HG03097 (cell line): ENCODE results near the gene PROX2.

Experiments
- ATAC-seq: cut with Tn5 transposase; IDR thresholded peaks from one replicate; pipeline ENCODE4 v1.9.1; 2021; ENCODE audit not compliant: unreplicated experiment, low FRiP score

The PROX2 gene

GRCh38 chr14:74881431-74882102, 5.6 kb upstream of the PROX2 start, which contains the start of gene DLST:
Gene DLST (plus strand): TSS chr14:74881916. CDS start chr14:74881954, 38 bp downstream.
- ATAC-seq, result peak; percentile 80

- ATAC-seq, result no peak
Measured at GRCh38 chr14:74879427-74880182, 3.7 kb upstream of the PROX2 start.

- ATAC-seq, result no peak
Measured at GRCh38 chr14:74875204-74875603, 741 bp downstream of the PROX2 start.

DNA sequence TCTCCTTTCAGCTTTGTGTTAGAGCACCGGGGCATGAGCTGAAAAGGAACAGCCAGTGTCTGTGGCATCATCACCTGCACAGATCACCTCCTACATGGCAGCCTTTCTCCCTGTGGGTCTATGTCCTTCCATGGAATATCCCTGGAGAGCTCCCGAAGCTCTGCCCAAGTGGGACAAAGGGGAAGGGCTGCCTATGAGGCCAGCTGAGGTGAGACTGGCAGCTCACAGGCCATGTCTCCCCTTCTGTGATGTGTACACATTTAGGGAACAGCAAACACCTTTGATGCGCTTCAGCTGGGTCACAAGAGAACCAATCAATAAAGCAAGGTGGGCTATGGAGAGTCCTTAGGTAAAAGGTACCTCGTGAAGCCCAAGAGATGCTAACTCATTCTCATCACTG, 4.1 kb downstream of the PROX2 start:
- ATAC-seq, result no peak

DNA sequence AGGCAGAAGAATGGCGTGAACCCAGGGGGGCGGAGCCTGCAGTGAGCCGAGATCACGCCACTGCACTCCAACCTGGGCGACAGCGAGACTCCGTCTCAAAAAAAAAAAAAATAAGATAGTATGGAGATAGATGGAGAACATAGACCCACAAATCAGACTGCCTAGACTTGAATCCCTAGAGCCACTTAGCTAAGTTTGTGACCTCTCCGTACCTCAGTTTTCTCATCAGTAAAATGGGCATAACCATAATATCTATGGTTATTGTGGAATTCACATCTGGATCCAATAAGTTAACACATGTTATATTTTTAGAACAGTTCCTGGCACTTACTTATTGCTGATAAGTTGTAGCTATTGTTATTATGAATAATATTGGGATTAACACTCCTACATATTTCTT, 7.2 kb downstream of the PROX2 start:
- no peak for ATAC-seq

GRCh38 chr14:74867673-74868072, 8.3 kb downstream of the PROX2 start:
- no peak for ATAC-seq

DNA sequence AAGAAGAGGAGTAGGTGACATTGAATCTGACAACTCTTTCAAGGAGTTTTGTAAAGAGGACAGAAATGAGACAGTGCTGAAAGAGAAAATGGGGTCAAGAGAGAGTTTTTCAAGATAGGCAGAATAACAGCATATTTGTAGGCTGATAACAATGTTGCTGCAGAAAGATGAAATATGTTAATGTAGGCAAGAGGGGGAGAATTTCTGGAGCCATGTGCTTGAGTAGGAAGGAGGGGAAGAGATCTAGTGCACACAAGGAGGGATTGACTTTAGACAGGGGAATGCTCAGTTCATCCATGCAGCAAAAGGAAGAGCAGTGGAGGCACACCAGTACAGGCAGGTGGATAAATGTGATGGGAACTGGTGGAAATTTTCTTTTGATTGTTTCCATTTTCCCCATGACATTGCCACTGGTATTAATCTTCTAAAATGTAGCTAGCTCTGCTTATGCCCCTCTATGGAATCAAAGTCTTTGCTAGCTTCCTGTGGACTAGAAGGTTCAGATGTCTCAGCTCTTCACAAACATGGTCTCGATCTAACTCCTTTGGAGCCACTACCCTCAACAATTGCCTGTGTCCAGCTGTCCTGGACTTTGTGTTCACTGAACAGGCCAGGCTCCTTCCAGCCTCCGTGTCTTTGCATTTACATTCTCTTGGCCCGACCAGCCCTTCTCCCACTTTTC, 9.1 kb downstream of the PROX2 start:
- ATAC-seq, result no peak

- ATAC-seq, result no peak
Measured at GRCh38 chr14:74865156-74865555, 10.8 kb downstream of the PROX2 start.

- no peak for ATAC-seq
Measured at GRCh38 chr14:74864198-74864597, 11.7 kb downstream of the PROX2 start.

DNA sequence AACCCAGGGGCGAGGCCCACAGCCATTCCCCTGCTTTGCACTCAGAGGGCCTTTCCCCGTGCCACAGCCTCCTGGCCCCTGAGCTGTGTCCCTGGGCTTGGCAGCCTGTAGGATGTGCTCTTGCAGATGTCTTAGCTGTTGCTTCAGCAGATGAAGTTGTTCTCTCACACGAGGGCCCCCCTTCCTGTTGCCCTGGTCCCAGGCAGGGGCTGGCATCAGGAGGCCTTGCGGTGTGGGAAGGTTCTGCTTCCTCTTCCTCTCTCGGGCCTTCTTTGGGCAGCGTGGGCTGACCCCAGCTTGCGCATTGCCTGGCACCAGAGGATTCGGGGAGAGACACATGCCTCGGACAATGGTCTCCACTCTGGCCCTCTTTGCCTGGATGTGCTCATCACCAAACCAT, 12.7 kb downstream of the PROX2 start:
- ATAC-seq, result no peak

DNA sequence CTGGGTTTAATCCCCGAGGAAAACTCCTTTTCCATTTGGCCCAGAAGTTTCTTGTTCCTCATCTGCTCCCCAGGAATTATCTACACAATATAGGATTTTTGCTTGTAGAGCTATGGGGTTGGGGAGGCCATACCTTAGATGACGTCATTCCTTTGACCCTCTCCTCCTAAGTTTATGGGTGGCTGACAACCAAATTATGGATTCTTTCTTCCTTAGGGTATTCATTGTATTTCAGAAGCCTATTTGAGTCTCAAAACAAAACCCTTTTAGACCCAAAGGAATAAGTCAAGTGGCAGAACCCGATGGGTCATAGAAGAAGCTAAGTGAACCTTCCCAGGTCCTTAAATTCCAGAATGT, 14.2 kb downstream of the PROX2 start:
- no peak for ATAC-seq

DNA sequence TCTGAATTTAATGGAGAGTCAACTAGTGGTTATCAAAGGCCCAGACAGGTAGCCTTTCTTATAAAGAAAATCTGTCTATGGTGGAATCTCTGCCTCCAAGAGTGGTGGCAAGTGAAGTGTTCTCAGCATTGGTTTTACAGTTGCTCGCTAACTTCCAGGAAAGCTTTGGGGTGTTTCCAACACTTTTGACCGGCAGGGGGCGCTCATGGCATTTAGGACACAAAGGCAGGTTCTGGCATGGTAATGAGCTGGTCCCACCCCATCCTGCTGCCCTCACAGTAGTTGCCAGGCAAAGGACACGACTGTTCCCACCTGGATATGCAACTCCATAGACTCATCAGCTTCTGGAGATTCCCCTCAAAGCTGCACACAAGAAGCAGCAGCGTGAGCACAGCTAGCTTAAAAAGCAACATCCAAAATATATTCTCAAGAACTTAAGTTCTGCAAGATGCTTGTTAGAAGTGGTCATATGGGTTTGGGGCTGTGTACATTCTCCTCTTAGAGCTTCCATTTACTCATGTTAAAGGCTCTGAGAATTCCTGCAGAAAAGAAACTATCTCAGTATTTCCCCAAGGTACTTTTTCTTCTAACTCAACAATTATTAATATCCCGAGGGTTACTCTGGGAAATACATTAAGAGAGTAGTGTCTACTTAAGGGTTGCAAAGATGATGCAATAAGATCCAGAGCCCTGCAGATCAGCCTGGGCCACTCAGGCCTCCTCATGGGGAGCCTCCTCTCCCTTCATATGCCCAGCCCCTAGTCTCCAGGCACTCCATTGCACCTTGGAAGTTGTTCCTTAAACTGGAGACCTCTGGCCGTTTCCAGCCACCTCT, 14.8 kb downstream of the PROX2 start:
- ATAC-seq, result no peak

DNA sequence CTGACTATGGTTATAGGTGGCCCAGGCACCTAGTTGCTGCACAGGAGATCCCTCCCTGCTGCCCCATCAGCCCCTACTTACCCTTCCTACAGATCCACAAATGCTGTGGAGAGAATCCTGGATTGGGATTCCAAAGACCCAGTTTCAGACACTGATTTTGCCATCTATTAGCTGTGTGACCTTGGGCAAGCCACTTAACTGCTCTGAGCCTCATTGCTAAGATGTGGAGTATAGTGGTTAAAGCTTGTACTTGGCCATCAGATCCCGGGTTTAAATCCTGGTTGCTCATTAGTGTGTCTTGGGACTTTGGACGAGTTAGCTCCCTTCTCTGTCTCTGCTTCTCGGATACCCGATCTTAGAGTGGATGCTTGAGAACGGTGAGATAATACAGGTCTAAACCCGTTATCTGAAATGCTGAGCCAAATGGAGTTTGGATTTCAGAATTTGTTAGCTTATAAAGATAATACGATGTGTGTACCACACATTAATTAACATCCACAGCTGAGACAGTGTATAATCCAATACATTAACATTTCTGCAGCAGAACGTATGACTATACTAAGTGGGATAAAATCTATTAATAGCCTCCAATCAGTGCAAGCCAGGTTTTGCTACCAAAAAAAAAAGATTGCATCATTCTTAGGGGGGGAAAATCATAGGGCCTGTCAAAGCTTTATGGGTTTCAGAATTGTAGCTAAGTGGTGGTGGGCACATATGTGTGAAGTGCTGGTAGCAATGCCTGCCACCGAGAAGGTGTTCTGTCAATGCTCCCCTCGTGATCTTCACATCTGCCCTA, 16.0 kb downstream of the PROX2 start:
- no peak for ATAC-seq

DNA sequence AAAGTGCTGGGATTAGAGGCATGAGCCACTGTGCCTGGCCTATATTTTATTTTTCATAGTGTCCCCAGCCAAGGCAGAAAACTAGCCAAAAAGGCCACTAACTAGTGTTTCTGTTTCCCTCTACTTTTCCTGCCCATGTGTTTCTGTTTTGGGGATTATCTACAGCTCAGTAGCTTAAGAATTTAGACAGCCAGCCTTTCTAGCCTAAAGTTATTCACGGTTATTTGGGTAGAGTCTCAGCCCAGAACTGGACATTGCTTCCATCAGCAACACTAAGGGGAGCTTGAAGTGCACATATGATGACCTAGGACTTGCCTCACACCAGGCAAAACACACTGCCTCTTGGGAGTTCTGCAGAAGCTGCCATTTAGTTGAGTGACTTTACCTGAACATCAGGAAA, 17.9 kb downstream of the PROX2 start:
- no peak for ATAC-seq

DNA sequence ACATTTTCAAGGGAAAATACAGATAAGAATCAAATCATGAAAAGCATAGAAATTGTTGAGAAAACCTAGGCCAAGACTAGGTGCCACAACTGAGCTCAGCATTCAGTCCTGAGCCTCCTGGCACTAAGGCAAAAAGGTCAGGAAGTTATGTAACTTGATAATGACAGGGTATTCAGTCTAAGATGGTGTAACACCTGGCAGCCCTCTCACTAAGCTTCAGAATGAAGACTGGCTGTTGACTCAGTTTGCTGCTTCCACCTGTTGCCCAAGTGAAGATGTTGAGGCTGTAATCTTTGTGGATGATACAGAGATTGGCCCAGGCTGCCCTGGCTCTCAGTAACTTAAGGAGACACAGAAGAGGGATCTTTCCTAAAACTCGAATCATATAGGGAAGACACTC, 19.6 kb downstream of the PROX2 start:
- ATAC-seq, result no peak

DNA sequence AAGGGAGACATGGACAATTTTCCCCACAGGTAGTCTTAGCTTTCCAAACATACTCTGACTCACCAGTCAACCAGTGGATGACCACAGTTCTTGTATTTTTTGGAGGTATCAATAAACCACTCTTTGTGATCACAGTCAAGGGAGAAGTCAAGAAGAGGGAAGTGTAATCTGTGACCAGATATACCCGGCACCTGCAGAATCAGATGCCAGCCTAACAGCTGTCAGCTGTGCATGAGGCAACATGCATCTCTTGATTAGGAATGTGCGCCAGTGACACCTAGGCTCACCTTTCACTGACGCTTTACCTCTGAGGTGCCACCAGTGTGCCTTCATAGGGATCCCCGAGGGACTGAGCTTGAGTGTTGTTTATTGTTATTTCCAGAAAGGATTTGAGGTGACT, 20.0 kb downstream of the PROX2 start:
- ATAC-seq, result no peak

DNA sequence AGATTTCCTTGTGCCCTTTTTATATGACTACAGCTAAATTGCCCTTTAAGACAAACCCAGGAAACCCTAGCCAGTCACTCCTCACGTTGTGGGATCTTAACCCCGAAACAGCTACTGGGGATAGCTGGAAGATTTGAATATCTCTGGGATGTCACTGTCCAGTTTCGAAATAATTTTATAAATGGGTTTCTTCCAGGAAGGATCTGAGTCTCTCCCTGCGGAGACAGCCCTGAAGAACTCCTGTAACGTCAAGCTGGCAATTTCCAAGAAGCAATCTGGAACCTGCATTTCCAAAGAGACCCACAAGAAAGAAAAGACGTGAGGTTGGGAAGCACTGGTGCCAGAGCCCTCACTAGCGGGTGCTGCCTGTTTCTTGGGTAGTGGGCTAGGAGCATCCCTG, 20.9 kb downstream of the PROX2 start:
- ATAC-seq, result no peak

GRCh38 chr14:74853581-74853980, 22.4 kb downstream of the PROX2 start:
- no peak for ATAC-seq

- no peak for ATAC-seq
Measured at GRCh38 chr14:74852922-74853530, 22.9 kb downstream of the PROX2 start.

DNA sequence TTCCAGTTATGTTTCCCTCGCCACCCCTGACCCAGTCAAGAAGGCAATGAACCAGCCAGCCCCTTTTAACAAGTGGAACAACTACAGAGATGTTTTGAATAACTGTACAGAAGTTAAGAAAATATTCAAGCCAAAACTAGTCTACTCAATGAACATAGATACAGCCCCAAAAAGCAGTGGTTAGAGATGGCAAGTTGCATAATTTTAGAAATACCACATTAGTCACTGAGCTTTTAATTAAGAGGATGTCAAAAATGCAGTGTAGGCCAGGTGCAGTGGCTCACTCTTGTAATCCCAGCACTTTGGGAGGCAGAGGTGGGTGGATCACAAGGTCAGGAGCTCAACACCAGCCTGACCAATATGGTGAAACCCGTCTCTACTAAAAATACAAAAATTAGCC, 27.2 kb downstream of the PROX2 start:
- no peak for ATAC-seq
